GM18873 (cell line): ENCODE results near the gene ENAH.
"Not testable (repeated sequence)": the region's sequence is repeated elsewhere in the genome, so short reads cannot be mapped to it uniquely, and the experiment has no call there.

Experiments
- ATAC-seq: cut with Tn5 transposase; IDR thresholded peaks from one replicate; pipeline ENCODE4 v1.9.1; 2021; ENCODE audit warnings: mild to moderate bottlenecking, moderate library complexity, moderate number of reproducible peaks; ENCODE audit not compliant: unreplicated experiment, low FRiP score

Gene ENAH

GRCh38 chr1:225651376-225651871, 1.5 kb downstream of the ENAH start:
- no peak for ATAC-seq

GRCh38 chr1:225650179-225650578, 2.7 kb downstream of the ENAH start:
- ATAC-seq = no peak

- ATAC-seq = no peak
These were observed 7.6 kb downstream of the ENAH start for GRCh38 chr1:225645194-225645895.

- ATAC-seq = no peak
These were observed 8.3 kb downstream of the ENAH start for GRCh38 chr1:225644666-225645065.

GRCh38 chr1:225642177-225642576, 10.7 kb downstream of the ENAH start:
- no peak for ATAC-seq

GRCh38 chr1:225638853-225639252, 14.1 kb downstream of the ENAH start:
- ATAC-seq = no peak

- ATAC-seq = no peak
These were observed 15.2 kb downstream of the ENAH start for GRCh38 chr1:225637651-225638199.

- ATAC-seq = not testable (repeated sequence)
These were observed 15.9 kb downstream of the ENAH start for GRCh38 chr1:225636992-225637391.

GRCh38 chr1:225635649-225636048, 17.3 kb downstream of the ENAH start:
- no peak for ATAC-seq

GRCh38 chr1:225632836-225633235, 20.1 kb downstream of the ENAH start:
- not testable (repeated sequence) for ATAC-seq

- ATAC-seq = no peak
These were observed 21.8 kb downstream of the ENAH start for GRCh38 chr1:225631021-225631663.

GRCh38 chr1:225629483-225629882, 23.4 kb downstream of the ENAH start:
- ATAC-seq = no peak

- ATAC-seq = not testable (repeated sequence)
These were observed 24.1 kb downstream of the ENAH start for GRCh38 chr1:225628794-225629193.

GRCh38 chr1:225627304-225627947, 25.5 kb downstream of the ENAH start:
- ATAC-seq = no peak

- no peak for ATAC-seq
These were observed 26.2 kb downstream of the ENAH start for GRCh38 chr1:225626698-225627097.

- no peak for ATAC-seq
These were observed 35.0 kb downstream of the ENAH start for GRCh38 chr1:225617956-225618355.

- no peak for ATAC-seq
These were observed 35.4 kb downstream of the ENAH start for GRCh38 chr1:225617479-225617878.

- ATAC-seq = not testable (repeated sequence)
These were observed 37.5 kb downstream of the ENAH start for GRCh38 chr1:225615403-225615790.

GRCh38 chr1:225613006-225613405, 39.9 kb downstream of the ENAH start:
- no peak for ATAC-seq

- no peak for ATAC-seq
These were observed 40.6 kb downstream of the ENAH start for GRCh38 chr1:225612287-225612686.

- ATAC-seq = no peak
These were observed 41.2 kb downstream of the ENAH start for GRCh38 chr1:225611537-225612223.
